ENCODE results near the gene TGFA. TPM values are rescaled to one million over a fixed set of nuclear protein-coding genes. Genes with fewer than 3 reads are reported as not detected.

Gene TGFA
- total RNA-seq, 2 donors from 2014 or later: 2.0 to 3.2 TPM

GRCh38 chr2:70448041-70448440 lies 105.6 kb downstream of the TGFA start:
- no peaks in the 10 kb centered on the region for H3K4me1 Mint-ChIP-seq
- no peak for TF ChIP-seq CTCF (conservative IDR thresholded peaks at IDR 0.05)
- H3K27me3 Mint-ChIP-seq (ENCODE audit: insufficient read depth): no peaks in the 10 kb centered on the region
- Histone ChIP-seq H3K36me3 (ENCODE audit: control insufficient read depth, insufficient read depth, low read length) (no peaks in the 10 kb centered on the region), H3K4me1 (ENCODE audit: control insufficient read depth, insufficient read depth, low read length) (no peaks in the 10 kb centered on the region), H3K27me3 (ENCODE audit: control insufficient read depth, insufficient read depth, low read length, poor library complexity, severe bottlenecking) (no peaks in the 10 kb centered on the region), H3K9ac (ENCODE audit: extremely low read depth, low read length, poor library complexity, severe bottlenecking) (no peak overlapping the region), H3K27ac (ENCODE audit: low read depth, low read length) (no peak overlapping the region), H3K4me3 (ENCODE audit: low read length) (no peak overlapping the region), H3K9me3 (ENCODE audit: control insufficient read depth, low read length) (no peaks in the 10 kb centered on the region)
- 85 to 88% methylated on average over 2 to 4 of the region's 4 CpGs for WGBS, 2 experiments (ENCODE audit: insufficient coverage in 1 of 2, insufficient read length in 1 of 2)
- no peak overlapping the region for H3K27ac Mint-ChIP-seq
- H3K36me3 Mint-ChIP-seq (ENCODE audit: low read depth): no peaks in the 10 kb centered on the region
- H3K4me3 Mint-ChIP-seq: no peak overlapping the region
- no peak for DNase-seq
- no peaks in the 10 kb centered on the region for H3K9me3 Mint-ChIP-seq

- Mint-ChIP-seq H3K27me3 (ENCODE audit: insufficient read depth) (peaks cover 4% of the 10 kb centered on the region), H3K9me3 (no peaks in the 10 kb centered on the region), H3K4me3 (no peak overlapping the region), H3K4me1 (no peaks in the 10 kb centered on the region), H3K27ac (no peak overlapping the region), H3K36me3 (ENCODE audit: low read depth) (no peaks in the 10 kb centered on the region)
- no peak for TF ChIP-seq CTCF (conservative IDR thresholded peaks at IDR 0.05)
- Histone ChIP-seq H3K4me3 (ENCODE audit: low read length) (no peak overlapping the region), H3K27ac (ENCODE audit: low read depth, low read length) (no peak overlapping the region), H3K4me1 (ENCODE audit: control insufficient read depth, insufficient read depth, low read length) (no peaks in the 10 kb centered on the region), H3K9ac (ENCODE audit: extremely low read depth, low read length, poor library complexity, severe bottlenecking) (no peak overlapping the region), H3K27me3 (ENCODE audit: control insufficient read depth, insufficient read depth, low read length, poor library complexity, severe bottlenecking) (no peaks in the 10 kb centered on the region), H3K36me3 (ENCODE audit: control insufficient read depth, insufficient read depth, low read length) (no peaks in the 10 kb centered on the region), H3K9me3 (ENCODE audit: control insufficient read depth, low read length) (no peaks in the 10 kb centered on the region)
- no peak for DNase-seq
- 84% methylated on average over 1 of the region's 1 CpG; no CpG with 5 or more reads in 1 of the 2 experiments for WGBS, 2 experiments (ENCODE audit: insufficient coverage in 1 of 2, insufficient read length in 1 of 2)
Measured at GRCh38 chr2:70443726-70444125, 109.9 kb downstream of the TGFA start.

- DNase-seq: no peak
- H3K27me3 ChIP-seq (ENCODE audit: control insufficient read depth, insufficient read depth, low read length, poor library complexity, severe bottlenecking): no peaks in the 10 kb centered on the region
- H3K9me3 Mint-ChIP-seq: no peaks in the 10 kb centered on the region
- H3K4me1 Mint-ChIP-seq: no peaks in the 10 kb centered on the region
- no peak for TF ChIP-seq CTCF (conservative IDR thresholded peaks at IDR 0.05)
- H3K4me3 Mint-ChIP-seq: no peak overlapping the region
- no peak overlapping the region for H3K9ac ChIP-seq (ENCODE audit: extremely low read depth, low read length, poor library complexity, severe bottlenecking)
- H3K27ac Mint-ChIP-seq: no peak overlapping the region
- 80 to 100% methylated on average over 2 of the region's 2 CpGs for WGBS, 2 experiments (ENCODE audit: insufficient coverage in 1 of 2, insufficient read length in 1 of 2)
- H3K36me3 ChIP-seq (ENCODE audit: control insufficient read depth, insufficient read depth, low read length): no peaks in the 10 kb centered on the region
- no peak overlapping the region for H3K27ac ChIP-seq (ENCODE audit: low read depth, low read length)
- no peaks in the 10 kb centered on the region for H3K36me3 Mint-ChIP-seq (ENCODE audit: low read depth)
- H3K4me1 ChIP-seq (ENCODE audit: control insufficient read depth, insufficient read depth, low read length): no peaks in the 10 kb centered on the region
- H3K4me3 ChIP-seq (ENCODE audit: low read length): no peak overlapping the region
- no peaks in the 10 kb centered on the region for H3K9me3 ChIP-seq (ENCODE audit: control insufficient read depth, low read length)
- peaks cover 4% of the 10 kb centered on the region for H3K27me3 Mint-ChIP-seq (ENCODE audit: insufficient read depth)
Measured at GRCh38 chr2:70443078-70443465, 110.6 kb downstream of the TGFA start.
